ENCODE measurements around the gene FGF22. TPM values are rescaled to one million over a fixed set of nuclear protein-coding genes. Genes with fewer than 3 reads are reported as not detected.

FGF22 gene
- polyA plus RNA-seq, 4 donors, result 0.12 to 0.30 TPM; not detected in 2

GRCh38 chr19:645912-646778 lies 6.5 kb downstream of the FGF22 start:
- Histone ChIP-seq H3K36me3 (ENCODE audit: control insufficient read depth in 3 of 3, insufficient read depth in 2 of 3, low read depth in 1 of 3, low read length in 3 of 3) (peaks cover 10 to 68% (median 29%) of the 10 kb centered on the region in 3 donors), H3K27me3 (ENCODE audit: control insufficient read depth in 3 of 3, insufficient read depth in 3 of 3, low read length in 3 of 3) (no peaks in the 10 kb centered on the region), H3K9me3 (ENCODE audit: control insufficient read depth in 2 of 2, insufficient read depth in 1 of 2, low read depth in 1 of 2, low read length in 1 of 2) (no peaks in the 10 kb centered on the region), H3K4me3 (ENCODE audit: low read depth in 1 of 3, low read length in 3 of 3) (no peak overlapping the region), H3K27ac (ENCODE audit: low read depth in 1 of 3, low read length in 2 of 3) (no peak overlapping the region), H3K4me1 (ENCODE audit: control insufficient read depth in 3 of 3, insufficient read depth in 2 of 3, low read depth in 1 of 3, low read length in 2 of 3) (no peaks in the 10 kb centered on the region)
- WGBS, 3 donors, result 90 to 94% (median 91%) methylated on average over 47 to 62 of the region's 62 CpGs
- no peak for DNase-seq
- FAIRE-seq, result no peak

DNA sequence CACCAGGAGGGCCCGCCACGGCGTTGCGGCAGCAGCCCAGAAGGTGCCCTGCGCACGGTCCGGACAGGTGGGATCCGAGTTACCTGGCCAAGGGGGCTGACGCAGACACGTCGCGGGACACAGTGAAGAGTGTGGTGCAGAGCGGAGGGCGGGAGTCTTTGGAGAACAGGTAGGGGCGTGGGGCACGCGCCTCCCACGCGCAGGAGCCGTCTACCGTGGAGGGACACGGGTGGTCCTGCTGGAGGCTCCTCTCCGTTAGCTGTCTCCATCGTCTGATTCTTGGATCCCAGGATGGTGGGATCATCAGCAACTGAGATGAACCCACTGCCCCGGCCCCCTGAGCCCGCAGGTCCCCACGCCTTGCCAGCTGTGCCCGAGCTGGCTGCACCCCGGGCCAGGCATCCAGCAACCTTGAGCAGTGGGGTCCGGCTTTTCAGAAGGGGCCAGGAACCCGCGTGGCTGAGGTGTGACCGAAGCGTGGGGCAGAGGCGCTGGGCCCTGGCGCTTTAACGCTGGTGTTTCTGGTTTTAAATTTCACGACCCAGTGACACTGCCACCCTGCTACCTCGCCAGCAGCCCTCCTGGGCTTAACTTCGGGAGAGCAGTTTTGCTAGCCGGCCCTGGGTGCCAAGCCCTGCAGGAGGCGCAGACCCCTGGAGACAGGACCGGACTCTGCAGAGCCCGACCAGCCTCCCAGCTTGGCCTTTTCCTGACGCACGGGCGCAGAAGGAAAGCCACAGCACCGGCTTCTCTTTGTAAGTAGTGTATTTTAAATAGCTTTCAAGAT lies 7.3 kb downstream of the FGF22 start:
- Histone ChIP-seq H3K36me3 (ENCODE audit: control insufficient read depth in 3 of 3, insufficient read depth in 2 of 3, low read depth in 1 of 3, low read length in 3 of 3) (peaks cover 15 to 77% (median 36%) of the 10 kb centered on the region in 3 donors), H3K9me3 (ENCODE audit: control insufficient read depth in 2 of 2, insufficient read depth in 1 of 2, low read depth in 1 of 2, low read length in 1 of 2) (no peaks in the 10 kb centered on the region), H3K27me3 (ENCODE audit: control insufficient read depth in 3 of 3, insufficient read depth in 3 of 3, low read length in 3 of 3) (no peaks in the 10 kb centered on the region), H3K27ac (ENCODE audit: low read depth in 1 of 3, low read length in 2 of 3) (no peak overlapping the region), H3K4me3 (ENCODE audit: low read depth in 1 of 3, low read length in 3 of 3) (no peak overlapping the region), H3K4me1 (ENCODE audit: control insufficient read depth in 3 of 3, insufficient read depth in 2 of 3, low read depth in 1 of 3, low read length in 2 of 3) (no peaks in the 10 kb centered on the region)
- 94 to 95% (median 94%) methylated on average over 47 to 48 of the region's 48 CpGs for WGBS, 3 donors
- DNase-seq (no peak), FAIRE-seq (no peak)

DNA sequence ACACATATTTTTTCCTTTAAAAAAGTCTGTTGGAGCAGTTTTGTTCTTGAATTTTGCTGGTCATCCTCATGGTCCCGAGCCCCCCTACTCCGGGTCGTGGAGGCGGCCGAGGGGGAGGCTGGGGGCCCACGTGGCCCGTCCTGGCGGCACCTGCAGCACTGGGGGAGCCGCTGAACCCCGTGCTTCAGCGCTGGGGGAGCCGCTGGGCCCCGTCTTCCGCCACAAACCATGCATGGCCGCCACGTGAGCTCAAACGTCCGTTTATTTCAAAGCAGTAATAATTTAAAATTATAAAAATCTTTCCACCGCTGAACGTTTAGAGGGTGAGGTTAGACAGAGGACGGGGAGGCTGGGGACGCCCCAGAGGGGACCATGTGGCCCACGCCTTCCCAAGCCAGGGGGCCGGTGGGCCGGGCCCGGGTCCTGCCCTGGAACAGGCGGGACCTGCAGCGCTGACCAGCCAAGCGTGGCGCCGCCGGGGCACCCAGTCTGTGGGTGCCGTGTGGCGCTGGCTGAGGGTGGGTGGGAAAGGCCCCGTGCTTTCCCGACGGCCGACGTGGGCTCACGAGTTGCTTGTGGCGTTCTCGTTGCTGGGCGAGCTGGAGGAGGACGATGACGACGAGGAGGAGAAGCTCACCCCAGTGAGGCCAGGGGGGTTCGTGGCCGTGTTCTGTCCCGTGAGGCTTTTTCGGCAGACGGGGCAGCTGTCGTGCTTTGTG lies 8.0 kb downstream of the FGF22 start:
- Histone ChIP-seq H3K36me3 (ENCODE audit: control insufficient read depth in 3 of 3, insufficient read depth in 2 of 3, low read depth in 1 of 3, low read length in 3 of 3) (peaks cover 21 to 84% (median 39%) of the 10 kb centered on the region in 3 donors), H3K27ac (ENCODE audit: low read depth in 1 of 3, low read length in 2 of 3) (no peak overlapping the region), H3K4me1 (ENCODE audit: control insufficient read depth in 3 of 3, insufficient read depth in 2 of 3, low read depth in 1 of 3, low read length in 2 of 3) (no peaks in the 10 kb centered on the region), H3K4me3 (ENCODE audit: low read depth in 1 of 3, low read length in 3 of 3) (no peak overlapping the region), H3K9me3 (ENCODE audit: control insufficient read depth in 2 of 2, insufficient read depth in 1 of 2, low read depth in 1 of 2, low read length in 1 of 2) (no peaks in the 10 kb centered on the region), H3K27me3 (ENCODE audit: control insufficient read depth in 3 of 3, insufficient read depth in 3 of 3, low read length in 3 of 3) (no peaks in the 10 kb centered on the region)
- no peak for FAIRE-seq
- 90 to 93% (median 92%) methylated on average over 52 of the region's 52 CpGs for WGBS, 3 donors
- DNase-seq, result no peak

GRCh38 chr19:648305-648704 lies 8.6 kb downstream of the FGF22 start:
- H3K4me1 ChIP-seq (ENCODE audit: control insufficient read depth in 3 of 3, insufficient read depth in 2 of 3, low read depth in 1 of 3, low read length in 2 of 3), result no peaks in the 10 kb centered on the region
- H3K36me3 ChIP-seq (ENCODE audit: control insufficient read depth in 3 of 3, insufficient read depth in 2 of 3, low read depth in 1 of 3, low read length in 3 of 3), result peaks cover 26 to 87% (median 39%) of the 10 kb centered on the region in 3 donors
- 87 to 90% (median 89%) methylated on average over 12 to 29 of the region's 29 CpGs for WGBS, 3 donors
- no peaks in the 10 kb centered on the region for H3K27me3 ChIP-seq (ENCODE audit: control insufficient read depth in 3 of 3, insufficient read depth in 3 of 3, low read length in 3 of 3)
- DNase-seq, result no peak
- no peak for FAIRE-seq
- H3K27ac ChIP-seq (ENCODE audit: low read depth in 1 of 3, low read length in 2 of 3), result no peak overlapping the region
- H3K9me3 ChIP-seq (ENCODE audit: control insufficient read depth in 2 of 2, insufficient read depth in 1 of 2, low read depth in 1 of 2, low read length in 1 of 2), result no peaks in the 10 kb centered on the region
- no peak overlapping the region for H3K4me3 ChIP-seq (ENCODE audit: low read depth in 1 of 3, low read length in 3 of 3)

- FAIRE-seq (no peak), DNase-seq (no peak)
- Histone ChIP-seq H3K4me3 (ENCODE audit: low read depth in 1 of 3, low read length in 3 of 3) (no peak overlapping the region), H3K27me3 (ENCODE audit: control insufficient read depth in 3 of 3, insufficient read depth in 3 of 3, low read length in 3 of 3) (no peaks in the 10 kb centered on the region), H3K9me3 (ENCODE audit: control insufficient read depth in 2 of 2, insufficient read depth in 1 of 2, low read depth in 1 of 2, low read length in 1 of 2) (no peaks in the 10 kb centered on the region), H3K36me3 (ENCODE audit: control insufficient read depth in 3 of 3, insufficient read depth in 2 of 3, low read depth in 1 of 3, low read length in 3 of 3) (peaks cover 28 to 89% (median 39%) of the 10 kb centered on the region in 3 donors), H3K4me1 (ENCODE audit: control insufficient read depth in 3 of 3, insufficient read depth in 2 of 3, low read depth in 1 of 3, low read length in 2 of 3) (no peaks in the 10 kb centered on the region), H3K27ac (ENCODE audit: low read depth in 1 of 3, low read length in 2 of 3) (no peak overlapping the region)
- 90 to 94% (median 93%) methylated on average over 46 to 53 of the region's 53 CpGs for WGBS, 3 donors
These were observed 9.5 kb downstream of the FGF22 start for GRCh38 chr19:648904-649801.

DNA sequence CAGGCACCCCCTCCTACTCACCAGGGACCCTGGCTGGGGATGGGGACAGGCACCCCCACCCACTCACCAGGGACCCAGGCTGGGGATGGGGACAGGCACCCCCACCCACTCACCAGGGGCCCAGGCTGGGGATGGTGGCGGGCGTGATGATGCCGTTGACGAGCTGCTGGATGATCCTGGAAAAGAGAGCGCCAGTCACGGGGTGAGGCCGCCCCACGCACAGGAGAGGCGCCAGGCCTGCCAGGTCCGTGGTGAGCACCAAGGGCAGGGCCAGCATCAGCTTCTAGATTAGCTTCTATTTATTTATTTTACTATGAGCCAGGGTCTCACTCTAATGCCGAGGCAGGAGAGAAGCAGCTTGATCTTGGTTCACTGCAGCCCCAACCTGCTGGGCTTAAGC lies 10.4 kb downstream of the FGF22 start:
- Histone ChIP-seq H3K9me3 (ENCODE audit: control insufficient read depth in 2 of 2, insufficient read depth in 1 of 2, low read depth in 1 of 2, low read length in 1 of 2) (no peaks in the 10 kb centered on the region), H3K27ac (ENCODE audit: low read depth in 1 of 3, low read length in 2 of 3) (no peak overlapping the region), H3K36me3 (ENCODE audit: control insufficient read depth in 3 of 3, insufficient read depth in 2 of 3, low read depth in 1 of 3, low read length in 3 of 3) (peaks cover 28 to 90% (median 39%) of the 10 kb centered on the region in 3 donors), H3K4me1 (ENCODE audit: control insufficient read depth in 3 of 3, insufficient read depth in 2 of 3, low read depth in 1 of 3, low read length in 2 of 3) (no peaks in the 10 kb centered on the region), H3K27me3 (ENCODE audit: control insufficient read depth in 3 of 3, insufficient read depth in 3 of 3, low read length in 3 of 3) (no peaks in the 10 kb centered on the region), H3K4me3 (ENCODE audit: low read depth in 1 of 3, low read length in 3 of 3) (no peak overlapping the region)
- FAIRE-seq, result no peak
- 86 to 92% (median 92%) methylated on average over 11 of the region's 11 CpGs for WGBS, 3 donors
- no peak for DNase-seq

DNA sequence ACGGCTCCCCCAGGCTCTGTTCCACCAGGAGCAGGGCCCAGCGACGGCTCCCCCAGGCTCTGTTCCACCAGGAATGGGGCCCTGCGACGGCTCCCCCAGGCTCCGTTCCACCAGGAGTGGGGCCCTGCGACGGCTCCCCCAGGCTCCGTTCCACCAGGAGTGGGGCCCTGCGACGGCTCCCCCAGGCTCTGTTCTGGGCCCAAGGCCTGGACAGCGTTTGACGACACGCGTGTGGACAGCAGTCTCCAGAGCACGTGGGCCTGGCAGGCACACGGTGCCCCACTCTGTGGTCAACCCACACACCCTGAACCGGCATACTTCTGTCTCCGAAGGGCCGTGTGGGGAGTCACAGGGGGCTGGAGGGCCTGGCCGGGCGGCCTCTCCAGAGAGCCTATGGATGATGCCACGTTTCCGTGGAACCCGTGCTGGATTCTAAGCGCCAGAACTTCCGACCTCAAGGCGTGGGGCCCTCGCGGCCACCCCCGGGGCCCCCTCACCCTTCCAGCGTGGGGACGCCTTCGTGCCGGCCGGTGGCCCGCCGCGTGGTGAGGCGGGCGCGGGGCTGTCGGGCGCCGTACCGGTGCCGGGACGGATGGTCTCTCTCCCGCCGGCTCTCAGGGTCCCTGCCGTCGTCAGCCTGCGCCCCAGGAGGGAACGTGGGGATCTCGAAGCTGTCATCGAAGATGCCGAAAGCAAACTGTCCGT lies 11.6 kb downstream of the FGF22 start:
- peaks cover 28 to 92% (median 37%) of the 10 kb centered on the region in 3 donors for H3K36me3 ChIP-seq (ENCODE audit: control insufficient read depth in 3 of 3, insufficient read depth in 2 of 3, low read depth in 1 of 3, low read length in 3 of 3)
- no peak overlapping the region for H3K4me3 ChIP-seq (ENCODE audit: low read depth in 1 of 3, low read length in 3 of 3)
- WGBS, 3 donors, result 93 to 95% (median 95%) methylated on average over 38 to 58 of the region's 58 CpGs
- H3K27ac ChIP-seq (ENCODE audit: low read depth in 1 of 3, low read length in 2 of 3), result no peak overlapping the region
- H3K4me1 ChIP-seq (ENCODE audit: control insufficient read depth in 3 of 3, insufficient read depth in 2 of 3, low read depth in 1 of 3, low read length in 2 of 3), result no peaks in the 10 kb centered on the region
- H3K27me3 ChIP-seq (ENCODE audit: control insufficient read depth in 3 of 3, insufficient read depth in 3 of 3, low read length in 3 of 3), result no peaks in the 10 kb centered on the region
- FAIRE-seq, result no peak
- H3K9me3 ChIP-seq (ENCODE audit: control insufficient read depth in 2 of 2, insufficient read depth in 1 of 2, low read depth in 1 of 2, low read length in 1 of 2), result no peaks in the 10 kb centered on the region
- DNase-seq, result no peak

Data from small intestine (tissue), 7 donors.